Upper lobe of right lung (tissue), 1 donor: Measurements from ENCODE around the gene FAM32A. TPM values are rescaled to one million over a fixed set of nuclear protein-coding genes. Genes with fewer than 3 reads are reported as not detected.

Experiments used
- ATAC-seq: fragments of 200-7000 bp; cut with Tn5 transposase; one replicate; pipeline ENCODE4 v1.9.1; 2020; ENCODE audit warnings: mild to moderate bottlenecking, moderate library complexity
- DNase-seq: peaks from one replicate; pipeline ENCODE4 v3.0.0-alpha.2; 2020
- H3K27ac ChIP-seq: fragments of 200-600 bp; one replicate; pipeline ENCODE4 v1.8.0; 2022
- H3K27me3 ChIP-seq: fragments of 200-600 bp; one replicate; pipeline ENCODE4 v1.8.0; 2022; ENCODE audit warnings: mild to moderate bottlenecking
- H3K36me3 ChIP-seq: fragments of 200-600 bp; one replicate; pipeline ENCODE4 v1.8.0; 2022
- H3K4me1 ChIP-seq: fragments of 200-600 bp; one replicate; pipeline ENCODE4 v1.8.0; 2022
- H3K4me3 ChIP-seq: fragments of 200-600 bp; one replicate; pipeline ENCODE4 v1.8.0; 2022; ENCODE audit warnings: mild to moderate bottlenecking
- H3K9me3 ChIP-seq: fragments of 200-600 bp; one replicate; pipeline ENCODE4 v1.8.0; 2022
- intact Hi-C: fragments of 100-400 bp; cut with DNase I; formaldehyde crosslinking; loops from one replicate; pipeline ENCODE4 v1.11.0; 2022
- total RNA-seq: library from RNA; stranded (reverse); fragmentation: NEBNext Ultra II Directional; extraction: Animal tissue kit (Norgen Biotek cat#: 25700); gene quantifications from one replicate; pipeline ENCODE4 v1.2.1, GENCODE V29; 2021
- TF ChIP-seq, protein P1 (sequence below): fragments of 200-600 bp; IDR thresholded peaks from one replicate; pipeline ENCODE4 v1.8.0; 2022; ENCODE audit warnings: antibody characterized with exemption
- donor health status: DM: no; HTN: yes; CAD: no; lungs with severe emphysema.

FAM32A gene
- total RNA-seq, 1 donor from 2014 or later: 56.4 TPM

- H3K27me3 ChIP-seq: no peaks in the 10 kb centered on the region
- TF ChIP-seq, protein P1, sequence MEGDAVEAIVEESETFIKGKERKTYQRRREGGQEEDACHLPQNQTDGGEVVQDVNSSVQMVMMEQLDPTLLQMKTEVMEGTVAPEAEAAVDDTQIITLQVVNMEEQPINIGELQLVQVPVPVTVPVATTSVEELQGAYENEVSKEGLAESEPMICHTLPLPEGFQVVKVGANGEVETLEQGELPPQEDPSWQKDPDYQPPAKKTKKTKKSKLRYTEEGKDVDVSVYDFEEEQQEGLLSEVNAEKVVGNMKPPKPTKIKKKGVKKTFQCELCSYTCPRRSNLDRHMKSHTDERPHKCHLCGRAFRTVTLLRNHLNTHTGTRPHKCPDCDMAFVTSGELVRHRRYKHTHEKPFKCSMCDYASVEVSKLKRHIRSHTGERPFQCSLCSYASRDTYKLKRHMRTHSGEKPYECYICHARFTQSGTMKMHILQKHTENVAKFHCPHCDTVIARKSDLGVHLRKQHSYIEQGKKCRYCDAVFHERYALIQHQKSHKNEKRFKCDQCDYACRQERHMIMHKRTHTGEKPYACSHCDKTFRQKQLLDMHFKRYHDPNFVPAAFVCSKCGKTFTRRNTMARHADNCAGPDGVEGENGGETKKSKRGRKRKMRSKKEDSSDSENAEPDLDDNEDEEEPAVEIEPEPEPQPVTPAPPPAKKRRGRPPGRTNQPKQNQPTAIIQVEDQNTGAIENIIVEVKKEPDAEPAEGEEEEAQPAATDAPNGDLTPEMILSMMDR: no peak
- H3K4me3 ChIP-seq: no peak overlapping the region
- peaks cover 8% of the 10 kb centered on the region for H3K4me1 ChIP-seq
- no peak for DNase-seq
- ATAC-seq: peak; percentile 24
- H3K9me3 ChIP-seq: no peaks in the 10 kb centered on the region
- intact Hi-C loops: no loop called here
- peaks cover 51% of the 10 kb centered on the region for H3K36me3 ChIP-seq
- no peak overlapping the region for H3K27ac ChIP-seq
Measured at GRCh38 chr19:16191216-16191908, 6.2 kb downstream of the FAM32A start.

DNA sequence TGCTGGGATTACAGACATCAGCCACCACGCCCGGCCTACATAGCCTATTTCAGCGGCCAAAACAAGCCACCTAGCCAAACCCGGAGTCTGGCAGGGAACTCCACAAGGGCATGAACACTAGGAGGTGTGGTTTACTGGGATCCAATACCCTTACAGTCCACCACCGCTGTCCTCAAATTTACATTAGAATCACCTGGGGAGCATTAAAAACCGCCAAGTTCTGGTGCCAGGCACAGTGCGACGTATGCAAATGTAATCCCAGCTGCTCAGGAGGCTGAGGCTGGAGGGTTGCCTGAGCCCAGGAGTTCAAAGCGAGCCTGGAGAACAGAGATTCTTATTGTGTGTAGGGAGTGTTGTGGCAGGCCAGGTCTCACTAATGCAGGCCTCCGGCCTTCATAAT lies 8.3 kb downstream of the FAM32A start:
- ATAC-seq (no peak), DNase-seq (no peak)

GRCh38 chr19:16197188-16197621 lies 12.0 kb downstream of the FAM32A start:
- TF ChIP-seq, protein P1: no peak
- peak overlapping the region; percentile 89 for H3K27ac ChIP-seq
- intact Hi-C loops: no loop called here
- H3K36me3 ChIP-seq: peaks cover 12% of the 10 kb centered on the region
- peak overlapping the region; percentile 89 for H3K4me3 ChIP-seq
- no peaks in the 10 kb centered on the region for H3K27me3 ChIP-seq
- H3K4me1 ChIP-seq: peaks cover 23% of the 10 kb centered on the region
- no peak for ATAC-seq
- DNase-seq: no peak
- H3K9me3 ChIP-seq: no peaks in the 10 kb centered on the region

More for the DNA sequence above, 8.3 kb downstream of the FAM32A start:
- Histone ChIP-seq H3K4me1 (peaks cover 5% of the 10 kb centered on the region), H3K4me3 (no peak overlapping the region), H3K27me3 (no peaks in the 10 kb centered on the region), H3K27ac (no peak overlapping the region), H3K36me3 (peaks cover 46% of the 10 kb centered on the region), H3K9me3 (no peaks in the 10 kb centered on the region)
- intact Hi-C loops: no loop called here
- TF ChIP-seq, protein P1: no peak

DNA sequence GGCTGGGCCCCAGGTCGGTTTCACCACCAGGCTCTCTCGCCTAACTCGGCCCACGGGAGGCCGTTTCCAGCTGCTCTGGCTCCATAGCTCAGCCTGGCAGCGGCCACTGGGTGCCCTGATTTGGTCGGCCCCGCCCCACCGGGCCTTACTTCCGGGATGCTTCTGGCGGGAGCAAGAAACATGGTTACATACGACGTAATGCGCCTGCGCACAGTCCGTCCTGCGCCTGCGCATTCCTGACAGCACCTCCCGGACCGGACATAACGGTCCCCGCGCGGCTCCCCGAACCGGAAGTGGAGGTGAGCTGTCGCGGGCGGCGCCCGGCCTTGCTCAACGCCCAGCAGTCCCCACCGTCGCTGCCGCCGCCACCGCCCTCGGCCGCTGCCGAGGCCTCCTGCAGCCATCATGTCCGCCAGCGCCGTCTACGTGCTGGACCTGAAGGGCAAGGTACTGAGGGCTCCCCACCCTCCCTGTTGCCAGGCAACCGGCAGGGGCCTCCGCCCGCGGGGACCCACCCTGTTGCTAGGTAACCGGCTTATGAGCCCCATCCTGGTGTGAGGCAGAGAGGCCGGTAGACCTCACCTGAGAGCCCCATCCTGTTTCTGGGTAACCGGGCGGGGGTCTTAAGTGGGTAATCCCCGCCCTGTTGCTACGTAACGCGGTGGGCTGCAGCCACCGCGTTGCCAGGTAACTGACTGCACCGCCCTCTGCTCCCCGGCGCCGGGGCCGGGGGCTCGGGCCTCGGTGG lies 12.6 kb downstream of the FAM32A start, which contains the start of gene AP1M1:
Gene AP1M1, plus strand, starts transcription at position 290 of the 748 bp plus-strand sequence. Its CDS starts 116 bp downstream, at position 406.
- H3K9me3 ChIP-seq: no peaks in the 10 kb centered on the region
- H3K4me3 ChIP-seq: peak within 1 kb of the TSS; percentile 89
- intact Hi-C loops: no loop called here
- peak within 1 kb of the TSS; percentile 89 for H3K27ac ChIP-seq
- no peaks in the 10 kb centered on the region for H3K27me3 ChIP-seq
- peaks cover 23% of the 10 kb centered on the region for H3K4me1 ChIP-seq
- DNase-seq: peak; percentile 99
- TF ChIP-seq, protein P1: no peak
- peaks cover 6% of the 10 kb centered on the region for H3K36me3 ChIP-seq
- peak; percentile 92 for ATAC-seq

GRCh38 chr19:16198370-16198651 lies 13.1 kb downstream of the FAM32A start:
- Histone ChIP-seq H3K4me3 (peak overlapping the region; percentile 89), H3K4me1 (peaks cover 23% of the 10 kb centered on the region), H3K27me3 (no peaks in the 10 kb centered on the region), H3K27ac (peak overlapping the region; percentile 89), H3K9me3 (no peaks in the 10 kb centered on the region), H3K36me3 (peaks cover 6% of the 10 kb centered on the region)
- ATAC-seq: peak; percentile 16
- TF ChIP-seq, protein P1: no peak
- no peak for DNase-seq
- intact Hi-C loops: no loop called here
